Ovary (tissue), 9 donors: ENCODE data around the gene EIF5. TPM values are rescaled to one million over a fixed set of nuclear protein-coding genes. Genes with fewer than 3 reads are reported as not detected.

Experiments
- DNase-seq, 5 donors: peaks; one replicate each; pipeline ENCODE4 v3.0.0-alpha.2; 2019 to 2020
- H3K27ac ChIP-seq, 2 donors: fragments of 200-600 bp; one replicate each; pipeline versions ENCODE4 v1.5.1 to v1.8.0; 2019 to 2022
- H3K27me3 ChIP-seq: fragments of 200-600 bp; one replicate; pipeline ENCODE4 v1.8.0; 2022
- H3K36me3 ChIP-seq: fragments of 200-600 bp; sonication (generic); one replicate; pipeline ENCODE4 v1.5.1; 2019
- H3K4me1 ChIP-seq: one replicate; pipeline ENCODE4 v1.8.1; 2013; ENCODE audit warnings: mild to moderate bottlenecking, moderate library complexity; ENCODE audit not compliant: insufficient read depth
- H3K4me3 ChIP-seq: fragments of 200-600 bp; sonication (generic); one replicate; pipeline ENCODE4 v1.5.1; 2017
- H3K9me3 ChIP-seq, 2 donors: fragments of 200-600 bp in 1 of 2; sonication (generic) in 1 of 2; one replicate each; pipeline versions ENCODE4 v1.5.1 to v1.8.1; 2013 to 2019; ENCODE audit warnings: mild to moderate bottlenecking in 1 of 2, moderate library complexity in 1 of 2
- EP300 ChIP-seq: sonication (generic); formaldehyde crosslinking; IDR thresholded peaks from one replicate; pipeline ENCODE4 v1.6.1; 2017; ENCODE audit warnings: antibody characterized with exemption
- POLR2A ChIP-seq: fragments of 450-650 bp; IDR thresholded peaks from one replicate; pipeline ENCODE4 v1.6.1; 2017; ENCODE audit warnings: antibody characterized with exemption, mild to moderate bottlenecking, moderate library complexity
- WGBS, 3 donors: extraction: QIAGEN DNeasy Blood & Tissue Kit in 1 of 3; methylation state at CpG; one replicate each; pipeline versions ENCODE4 v1.1.5 to v1.1.7; 2013 to 2017; 5-methylcytosine and 5-hydroxymethylcytosine counted together
- intact Hi-C, 4 donors: fragments of 100-400 bp; cut with DNase I; formaldehyde crosslinking; loops; one replicate each; pipeline versions ENCODE4 v1.11.0 to v1.15.1; 2022 to 2023
- polyA plus RNA-seq, 2 donors: library from polyadenylated mRNA; stranded (reverse); fragments of 200-250 nt in 1 of 2; fragments of 350-450 nt in 1 of 2; fragmentation: Illumina TruSeq in 1 of 2; extraction: RNeasy Lipid Tissue Mini Kit (QIAGEN cat#74804) in 1 of 2; gene quantifications; one replicate each; pipeline ENCODE4 v1.2.3, GENCODE V29; 2013 to 2014
- total RNA-seq, 7 donors: library from RNA; depleted of rRNA in 2 of 7; stranded (reverse); fragments of >200 nt in 2 of 7; fragmentation: NEBNext Ultra II Directional in 3 of 7; extraction: Animal tissue kit (Norgen Biotek cat#: 25700) in 3 of 7; gene quantifications; one replicate each; pipeline versions ENCODE4 v1.1.0 to v1.2.4, GENCODE V29; 2016 to 2023
- TF ChIP-seq, protein P1 (sequence below), 3 donors: fragments of 450-650 bp in 2 of 3; fragments of 200-600 bp in 1 of 3; IDR thresholded peaks; one replicate each; pipeline versions ENCODE4 v1.5.1 to v1.8.0; 2016 to 2022; ENCODE audit warnings: antibody characterized with exemption in 3 of 3, mild to moderate bottlenecking in 1 of 3
- donor health status: DM: no; HTN: no; CAD: no; lungs with moderate emphysema.
- donor health status: DM: no; HTN: no; CAD: no.
- donor health status: Bipolar disorder and iron deficiency.
- donor health status: DM: yes; HTN: yes; CAD: no.
- donor health status: DM: no; HTN: no; CAD: no.
- donor health status: DM: yes; HTN: yes; CAD: no.

EIF5 gene
- total and polyA plus RNA-seq, 9 donors = 73.0 to 169 (median 127) TPM

DNA sequence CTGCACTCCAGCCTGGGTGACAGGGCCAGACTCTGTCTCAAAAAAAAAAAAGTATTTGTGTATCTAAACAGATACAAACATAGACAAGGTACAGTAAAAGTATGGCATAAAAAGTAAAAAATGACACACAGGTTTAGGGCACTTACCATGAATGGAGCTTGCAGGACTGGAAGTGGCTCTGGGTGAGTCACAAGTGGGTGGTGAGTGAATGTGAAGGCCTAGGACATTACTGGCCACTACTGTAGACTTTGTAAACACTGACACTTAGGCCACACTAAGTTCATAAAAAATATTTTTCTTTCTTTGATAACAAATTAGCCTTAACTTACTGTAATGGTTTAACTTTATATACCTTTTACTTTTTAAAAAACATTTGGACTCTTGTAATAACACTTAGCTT is 38.0 kb upstream of the EIF5 start:
- TF ChIP-seq EP300 (no peak), POLR2A (no peak)
- TF ChIP-seq, protein P1, sequence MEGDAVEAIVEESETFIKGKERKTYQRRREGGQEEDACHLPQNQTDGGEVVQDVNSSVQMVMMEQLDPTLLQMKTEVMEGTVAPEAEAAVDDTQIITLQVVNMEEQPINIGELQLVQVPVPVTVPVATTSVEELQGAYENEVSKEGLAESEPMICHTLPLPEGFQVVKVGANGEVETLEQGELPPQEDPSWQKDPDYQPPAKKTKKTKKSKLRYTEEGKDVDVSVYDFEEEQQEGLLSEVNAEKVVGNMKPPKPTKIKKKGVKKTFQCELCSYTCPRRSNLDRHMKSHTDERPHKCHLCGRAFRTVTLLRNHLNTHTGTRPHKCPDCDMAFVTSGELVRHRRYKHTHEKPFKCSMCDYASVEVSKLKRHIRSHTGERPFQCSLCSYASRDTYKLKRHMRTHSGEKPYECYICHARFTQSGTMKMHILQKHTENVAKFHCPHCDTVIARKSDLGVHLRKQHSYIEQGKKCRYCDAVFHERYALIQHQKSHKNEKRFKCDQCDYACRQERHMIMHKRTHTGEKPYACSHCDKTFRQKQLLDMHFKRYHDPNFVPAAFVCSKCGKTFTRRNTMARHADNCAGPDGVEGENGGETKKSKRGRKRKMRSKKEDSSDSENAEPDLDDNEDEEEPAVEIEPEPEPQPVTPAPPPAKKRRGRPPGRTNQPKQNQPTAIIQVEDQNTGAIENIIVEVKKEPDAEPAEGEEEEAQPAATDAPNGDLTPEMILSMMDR (IDR thresholded peaks at IDR 0.05) = no peak
- Histone ChIP-seq H3K27me3 (no peaks in the 10 kb centered on the region), H3K9me3 (no peaks in the 10 kb centered on the region), H3K36me3 (no peaks in the 10 kb centered on the region), H3K4me3 (no peak overlapping the region), H3K27ac (no peak overlapping the region), H3K4me1 (no peaks in the 10 kb centered on the region)
- intact Hi-C loops = loop anchor here in 2 of 4 donors (10.0 kb wide), 1 partner anchor 221 kb away; no protein-coding TSS in a partner anchor
- no peak for DNase-seq

- intact Hi-C loops = loop anchor here in 2 of 4 donors (10.0 kb wide), 1 partner anchor 222 kb away; no protein-coding TSS in a partner anchor
- Histone ChIP-seq H3K36me3 (no peaks in the 10 kb centered on the region), H3K27ac (no peak overlapping the region), H3K4me1 (no peaks in the 10 kb centered on the region), H3K27me3 (no peaks in the 10 kb centered on the region), H3K4me3 (no peak overlapping the region), H3K9me3 (no peaks in the 10 kb centered on the region)
- WGBS, 3 donors = 59 to 75% (median 59%) methylated on average over 12 of the region's 12 CpGs
- TF ChIP-seq, protein P1 (IDR thresholded peaks at IDR 0.05) = no peak
- TF ChIP-seq POLR2A (no peak), EP300 (no peak)
- DNase-seq = no peak
Measured at GRCh38 chr14:103296987-103297386, 37.0 kb upstream of the EIF5 start.

DNA sequence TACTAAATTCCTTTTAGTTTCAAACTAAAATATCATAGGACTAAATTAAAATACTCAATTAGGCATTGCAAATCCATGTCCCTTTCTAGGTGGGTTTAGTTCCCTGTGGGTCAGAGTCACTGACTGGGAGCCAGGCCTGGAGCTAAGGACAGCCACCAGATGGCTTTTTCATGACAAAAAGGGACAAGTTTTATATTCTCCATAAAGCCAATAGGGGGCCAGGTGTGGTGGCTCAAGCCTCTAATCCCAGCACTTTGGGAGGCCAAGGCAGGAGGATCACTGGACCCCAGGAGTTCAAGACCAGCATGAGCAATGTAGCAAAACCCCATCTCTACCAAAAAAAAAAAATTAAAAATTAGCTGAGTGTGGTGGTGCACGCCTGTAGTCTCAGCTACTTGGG is 35.4 kb upstream of the EIF5 start:
- Histone ChIP-seq H3K27ac (no peak overlapping the region), H3K36me3 (no peaks in the 10 kb centered on the region), H3K27me3 (no peaks in the 10 kb centered on the region), H3K4me1 (no peaks in the 10 kb centered on the region), H3K4me3 (no peak overlapping the region), H3K9me3 (no peaks in the 10 kb centered on the region)
- 82 to 100% (median 100%) methylated on average over 1 of the region's 1 CpG for WGBS, 3 donors
- TF ChIP-seq EP300 (no peak), POLR2A (no peak)
- TF ChIP-seq, protein P1 (IDR thresholded peaks at IDR 0.05) = no peak
- DNase-seq = no peak
- intact Hi-C loops = loop anchor here in 2 of 4 donors (10.0 kb wide), 1 partner anchor 224 kb away; no protein-coding TSS in a partner anchor

GRCh38 chr14:103301512-103302354 is 32.3 kb upstream of the EIF5 start:
- TF ChIP-seq POLR2A (no peak), EP300 (no peak)
- TF ChIP-seq, protein P1 (IDR thresholded peaks at IDR 0.05) = no peak
- Histone ChIP-seq H3K27ac (no peak overlapping the region), H3K36me3 (no peaks in the 10 kb centered on the region), H3K9me3 (no peaks in the 10 kb centered on the region), H3K27me3 (no peaks in the 10 kb centered on the region), H3K4me1 (no peaks in the 10 kb centered on the region), H3K4me3 (no peak overlapping the region)
- intact Hi-C loops = no loop called here
- DNase-seq = no peak
- WGBS, 3 donors = 80 to 89% (median 86%) methylated on average over 11 of the region's 11 CpGs
